NCI-H460 (cell line): ENCODE measurements around the gene SLC7A6. TPM values are rescaled to one million over a fixed set of nuclear protein-coding genes. Genes with fewer than 3 reads are reported as not detected.

Source experiments
- DNase-seq: peaks from one replicate; pipeline ENCODE4 v3.0.0-alpha.2; 2016; ENCODE audit warnings: low read depth; ENCODE audit errors: extremely low read depth
- polyA plus RNA-seq: library from polyadenylated mRNA; depleted of rRNA; stranded (reverse); fragments of >200 nt; gene quantifications from 2 replicates; pipeline ENCODE4 v1.2.3, GENCODE V29; 2014; cell fraction: nucleus; rRNA removed
- total RNA-seq: library from RNA; depleted of rRNA; stranded (reverse); fragments of >200 nt; shearing (Covaris generic); gene quantifications from 2 replicates; pipeline ENCODE4 v1.2.3, GENCODE V29; 2014; rRNA removed

The SLC7A6 gene
- 21.5 and 22.1 TPM in 2 replicates for total RNA-seq
- polyA plus RNA-seq = 78.6 and 104 TPM in 2 replicates

GRCh38 chr16:68264128-68265077, at the start of gene SLC7A6:
SLC7A6 (plus strand) TSS chr16:68264526; CDS start chr16:68274727, 10,201 bp downstream.
- peak; percentile 69 for DNase-seq

DNA sequence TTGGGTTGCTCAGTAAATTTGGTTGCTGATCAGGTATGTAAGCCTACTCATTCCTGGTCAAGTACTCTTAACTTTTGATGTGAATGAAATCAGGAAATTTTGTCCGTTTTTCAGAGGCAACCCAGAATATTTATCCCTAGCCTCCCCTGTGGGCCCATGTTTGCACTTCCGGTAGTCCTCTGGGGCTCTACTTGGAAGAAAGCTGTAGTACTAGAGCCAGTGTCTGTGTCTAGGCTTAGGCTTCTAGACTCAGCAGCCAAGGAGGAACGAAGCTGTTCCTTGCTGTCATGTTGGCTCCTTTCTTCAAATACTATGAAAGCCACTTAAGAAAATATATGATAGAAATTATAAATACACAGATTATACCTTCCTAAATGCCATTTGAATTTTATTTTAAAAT, 49.6 kb upstream of the SLC7A6 start:
- no peak for DNase-seq

- DNase-seq = no peak
Observed at GRCh38 chr16:68215302-68215701, 49.0 kb upstream of the SLC7A6 start.

DNA sequence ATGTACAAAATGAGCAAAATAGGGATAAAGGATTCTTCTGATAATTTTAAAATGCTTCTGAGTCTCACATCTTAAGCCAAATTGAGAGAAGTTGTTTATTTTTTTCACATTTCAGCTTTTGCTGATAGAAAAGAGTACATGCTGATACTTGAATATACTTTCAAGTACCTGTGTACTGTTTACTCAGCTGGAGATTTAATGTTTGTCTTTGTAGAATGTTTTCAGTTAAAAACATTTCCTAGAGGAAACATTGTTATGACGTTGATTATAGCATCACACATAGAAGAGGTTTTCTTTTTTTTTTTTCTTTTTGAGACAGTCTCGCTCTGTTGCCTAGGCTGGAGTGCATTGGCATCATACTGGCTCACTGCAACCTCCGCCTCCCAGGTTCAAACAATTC, 48.1 kb upstream of the SLC7A6 start:
- DNase-seq = no peak

DNA sequence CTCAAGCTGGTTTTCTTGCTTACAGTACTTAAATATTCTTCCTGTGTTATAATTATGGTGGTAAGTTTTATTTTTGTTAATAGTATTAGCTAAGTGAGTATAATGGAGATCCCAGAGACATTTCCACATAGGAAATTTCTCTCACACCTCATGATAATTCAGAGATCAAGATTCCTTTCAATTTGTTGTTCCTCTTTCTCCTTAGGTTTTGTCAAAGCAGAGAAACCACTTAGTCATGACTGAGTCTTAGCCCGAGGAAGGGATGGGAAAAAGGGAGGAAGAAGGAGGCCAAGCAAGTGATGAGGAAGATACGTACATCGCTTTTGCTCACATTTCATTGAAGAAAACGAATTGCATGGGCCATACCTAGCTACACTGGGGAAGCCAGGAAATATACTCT, 46.8 kb upstream of the SLC7A6 start:
- no peak for DNase-seq

DNA sequence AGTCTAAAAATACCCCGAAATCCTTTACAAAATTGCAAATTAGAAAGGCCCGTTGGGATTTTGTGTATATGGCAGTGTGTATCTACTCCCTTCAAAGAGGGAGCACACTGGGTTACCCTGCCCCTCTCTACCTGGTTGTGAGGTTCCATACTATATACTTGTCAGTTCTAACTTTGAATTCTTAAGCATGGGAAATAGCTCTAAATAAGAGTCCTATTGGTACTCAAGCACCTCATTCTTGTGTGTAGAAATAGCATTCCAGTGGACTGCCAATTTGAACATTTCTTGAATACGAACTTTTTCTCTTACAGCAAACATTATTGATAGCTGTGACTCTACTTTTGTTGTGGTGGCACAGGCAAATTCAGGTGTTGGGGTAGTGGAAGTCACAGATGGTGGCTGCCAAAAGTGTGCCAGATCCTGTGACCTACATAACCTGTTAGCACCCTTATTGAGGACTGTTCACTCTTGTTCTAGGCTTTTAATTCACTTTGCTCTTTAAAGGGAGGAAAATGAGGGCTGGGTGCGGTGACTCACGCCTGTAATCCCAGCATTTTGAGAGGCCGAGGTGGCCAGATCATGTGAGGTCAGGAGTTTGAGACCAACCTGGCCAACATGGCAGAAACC, 44.5 kb upstream of the SLC7A6 start:
- no peak for DNase-seq

- no peak for DNase-seq
Observed at GRCh38 chr16:68223072-68223471, 41.3 kb upstream of the SLC7A6 start.

- DNase-seq = no peak
Observed at GRCh38 chr16:68226116-68226515, 38.2 kb upstream of the SLC7A6 start.

DNA sequence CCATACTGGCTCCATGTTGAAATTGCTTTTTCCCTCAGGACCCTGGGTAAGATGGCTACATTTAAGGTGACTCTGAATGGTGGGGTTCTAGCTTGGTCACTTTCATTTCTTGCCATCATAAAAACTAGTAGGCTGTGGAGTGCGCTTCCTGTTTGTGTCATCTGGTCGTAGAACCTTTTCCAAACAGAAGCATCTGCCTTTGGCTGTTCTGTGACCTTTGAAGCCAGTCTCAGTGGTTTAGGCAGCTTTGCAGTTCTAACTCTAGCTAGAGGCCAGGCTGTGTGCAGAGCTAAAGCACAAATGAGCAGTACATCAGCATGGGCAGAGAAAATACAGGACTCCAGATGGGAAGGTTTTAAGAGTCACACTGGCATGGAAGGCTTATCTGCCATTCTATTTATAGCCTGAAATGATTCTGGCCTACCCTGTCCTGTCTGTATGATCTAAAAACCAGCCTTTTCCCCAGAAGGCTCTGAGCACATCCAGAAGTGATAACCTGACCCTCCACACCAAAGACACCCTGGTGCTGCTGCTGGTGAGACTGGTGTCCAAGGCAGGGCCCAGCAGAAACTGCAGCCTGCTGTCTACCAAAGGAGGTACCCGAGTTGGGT, 37.0 kb upstream of the SLC7A6 start:
- no peak for DNase-seq

DNA sequence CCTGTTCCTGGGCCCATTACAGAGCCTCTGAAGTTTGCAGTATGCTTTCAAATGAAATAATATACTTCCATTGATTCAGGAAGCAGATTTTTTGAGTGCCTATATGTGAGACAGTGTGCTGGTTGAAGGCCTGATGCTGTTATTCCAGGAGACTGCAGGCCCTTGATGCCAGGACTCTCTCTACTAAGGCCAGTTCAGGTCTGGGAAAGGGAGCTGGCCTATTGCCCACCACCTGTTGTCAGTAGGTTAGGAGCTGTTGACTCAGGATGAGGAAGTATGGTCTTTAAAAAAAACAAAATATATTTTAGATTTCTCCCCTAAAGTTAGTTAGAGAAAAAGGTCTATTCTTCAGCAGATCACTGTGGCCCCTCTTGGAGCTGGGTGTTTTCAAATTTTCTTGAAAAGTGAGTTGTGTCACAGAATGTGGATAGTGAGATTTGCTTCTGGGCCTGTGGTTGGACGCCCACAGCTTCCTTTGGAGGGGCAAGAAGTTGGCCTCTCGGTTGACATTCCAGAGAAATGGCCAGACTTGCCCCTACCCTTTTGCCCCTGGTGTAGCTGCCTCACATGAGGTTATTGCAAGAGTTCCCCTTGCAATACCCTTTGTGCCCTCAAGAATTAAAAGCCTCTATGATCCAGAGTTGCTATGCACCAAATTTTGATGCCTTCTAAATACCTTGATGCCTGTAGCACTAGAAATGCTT, 36.3 kb upstream of the SLC7A6 start:
- no peak for DNase-seq

DNA sequence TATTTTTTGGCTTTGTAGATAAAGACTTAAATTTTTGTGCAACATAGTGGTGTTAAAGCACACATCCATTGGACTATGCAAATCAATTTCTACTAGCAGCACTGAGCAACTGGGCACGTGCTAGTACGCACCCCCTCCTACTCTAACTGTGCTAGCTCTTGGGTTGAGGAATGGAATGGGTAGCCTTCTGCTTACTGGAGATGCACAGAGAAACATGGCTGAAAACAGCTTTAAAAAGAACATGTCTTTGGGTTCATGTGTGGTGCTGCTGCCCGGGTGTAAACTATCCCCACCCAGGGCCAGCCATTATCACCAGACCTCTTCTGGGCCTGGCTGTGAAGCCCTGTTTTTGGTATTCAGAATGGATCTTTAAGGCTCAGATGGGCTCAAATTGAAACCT, 35.7 kb upstream of the SLC7A6 start:
- no peak for DNase-seq

GRCh38 chr16:68229431-68230175, 34.7 kb upstream of the SLC7A6 start:
- DNase-seq = peak; percentile 73

DNA sequence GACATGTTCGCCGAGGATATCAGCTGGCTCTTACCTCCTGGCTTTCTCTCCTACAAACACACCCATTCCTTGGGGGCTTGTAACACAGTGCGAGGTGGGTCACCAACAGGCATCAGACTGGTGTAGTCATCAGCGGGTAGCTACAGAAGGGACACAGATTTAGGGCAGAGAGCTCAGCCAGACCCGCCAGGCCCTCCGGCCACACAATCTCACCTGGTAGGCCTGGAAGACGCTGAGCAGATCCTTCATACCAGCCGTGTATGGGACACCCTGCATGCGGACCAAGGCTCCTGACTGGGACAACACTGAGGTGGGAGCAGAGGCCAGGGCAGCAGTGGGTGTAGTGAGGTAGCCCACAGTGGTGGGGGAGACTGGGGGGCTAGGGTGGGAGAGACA, 34.2 kb upstream of the SLC7A6 start:
- no peak for DNase-seq

DNA sequence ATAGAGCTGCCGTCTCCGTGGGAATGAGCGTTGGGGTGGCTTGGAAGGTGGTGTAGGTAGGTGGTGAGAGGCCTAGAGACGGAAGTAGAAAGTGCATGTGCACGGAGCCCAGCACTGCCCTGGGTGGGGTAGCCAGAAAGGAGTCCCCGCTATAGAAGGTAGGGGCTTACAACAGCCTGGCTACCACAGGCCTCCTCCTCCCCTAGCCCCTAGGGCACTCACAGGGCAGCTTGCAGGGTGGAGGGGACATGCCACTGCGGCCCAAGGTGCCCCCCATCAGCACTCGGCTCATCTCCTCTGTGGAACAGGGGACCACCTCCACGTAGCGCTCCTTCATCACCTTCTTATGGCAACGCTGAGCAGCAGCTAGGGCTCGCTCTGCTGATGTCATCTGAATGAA, 33.4 kb upstream of the SLC7A6 start:
- no peak for DNase-seq

- DNase-seq = no peak
Observed at GRCh38 chr16:68231384-68232136, 32.8 kb upstream of the SLC7A6 start.

GRCh38 chr16:68232335-68232734, 32.0 kb upstream of the SLC7A6 start:
- DNase-seq = no peak

DNA sequence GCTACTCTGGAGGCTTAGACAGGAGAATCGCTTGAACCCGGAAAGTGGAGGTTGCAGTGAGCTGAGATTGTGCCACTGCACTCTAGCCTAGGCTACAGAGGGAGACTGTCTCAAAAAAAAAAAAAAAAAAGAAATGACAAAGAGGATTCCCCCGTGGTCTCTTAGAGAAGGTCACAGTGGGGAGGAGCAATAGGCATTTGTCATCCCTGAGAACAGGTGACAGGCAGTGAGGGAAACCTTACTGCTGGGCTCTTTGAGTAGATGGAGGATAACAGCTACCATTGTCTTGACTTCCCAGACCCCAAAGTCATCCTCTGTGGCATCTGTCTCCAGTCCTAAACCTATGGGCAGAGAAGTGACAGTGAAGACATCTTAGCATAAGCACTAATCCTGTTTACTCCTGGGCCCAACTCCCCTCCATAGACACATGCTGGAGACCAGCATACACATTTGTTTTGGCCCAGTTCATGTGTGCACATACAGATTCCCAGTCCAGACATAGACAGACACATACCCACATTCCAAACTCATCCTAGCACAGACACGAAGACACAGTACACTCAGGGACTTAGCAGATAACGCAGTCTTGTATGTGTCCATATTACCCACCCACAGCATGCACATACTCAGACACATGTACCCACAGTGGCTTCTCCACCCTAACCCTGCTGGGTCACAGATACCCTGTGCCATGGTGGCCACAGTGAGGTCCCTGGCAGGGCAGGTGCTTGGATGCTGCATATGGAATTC, 31.1 kb upstream of the SLC7A6 start:
- no peak for DNase-seq

DNA sequence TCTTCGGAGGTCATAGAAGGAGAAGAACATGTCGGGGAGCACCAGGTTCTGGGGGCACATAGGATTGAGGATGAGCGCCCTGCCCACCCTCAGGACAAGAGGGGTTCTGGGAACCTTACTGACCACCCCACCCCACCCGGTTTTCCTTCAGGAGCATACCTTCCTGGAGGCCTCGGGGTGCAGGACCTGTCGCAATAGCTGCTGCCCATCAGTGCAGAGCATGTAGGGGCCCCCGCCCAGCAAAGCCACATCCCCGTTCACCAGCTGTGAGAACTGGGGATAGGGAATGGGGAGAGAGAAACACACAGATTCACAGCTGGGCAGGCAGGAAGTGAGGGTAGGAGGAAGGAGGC, 30.5 kb upstream of the SLC7A6 start:
- no peak for DNase-seq
